ENCODE data around the gene ZNHIT2.

ZNHIT2 gene

DNA sequence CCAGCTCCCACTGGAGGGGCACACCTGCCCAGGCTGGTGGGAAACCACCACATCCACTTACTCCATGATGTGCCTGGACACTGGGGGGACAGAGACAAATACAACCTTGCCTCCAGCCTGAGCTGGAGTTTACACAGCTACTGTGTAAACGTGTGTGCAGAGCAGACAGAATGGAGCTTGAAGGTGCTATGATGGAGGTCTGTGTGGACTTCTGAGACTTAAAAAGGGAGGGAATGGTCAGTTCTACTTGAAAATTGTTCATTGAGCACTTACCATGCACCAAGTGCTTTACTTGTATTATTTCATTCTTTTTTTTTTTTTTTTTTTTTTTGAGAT is 44.9 kb downstream of the ZNHIT2 start:
- no peak for DNase-seq (ENCODE audit: low read depth in 2 of 2)

GRCh38 chr11:65071907-65072630 is 45.4 kb downstream of the ZNHIT2 start:
- no peak for DNase-seq (ENCODE audit: low read depth in 2 of 2)

DNA sequence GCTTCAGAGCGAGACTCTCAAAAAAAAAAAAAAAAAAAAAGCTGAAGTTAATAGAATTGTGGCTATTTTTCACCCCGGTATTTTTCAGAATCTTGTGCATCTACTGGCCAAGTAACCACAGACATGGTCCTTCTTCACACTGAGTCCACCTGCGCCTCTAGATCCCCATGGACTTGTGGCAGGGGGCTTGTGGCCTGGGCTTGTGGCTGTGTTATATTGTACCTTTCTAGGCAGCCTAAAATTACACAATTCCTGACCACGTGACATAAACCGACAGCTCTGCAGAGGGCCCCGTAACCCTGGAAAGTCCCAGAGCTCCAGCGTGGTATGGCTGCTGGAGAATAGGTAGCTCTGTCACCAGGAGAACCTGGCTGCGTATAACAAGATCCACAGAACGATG is 48.3 kb downstream of the ZNHIT2 start:
- no peak for DNase-seq (ENCODE audit: low read depth in 2 of 2)

- no peak for DNase-seq (ENCODE audit: low read depth in 2 of 2)
Measured at GRCh38 chr11:65067446-65067845, 50.1 kb downstream of the ZNHIT2 start.

DNA sequence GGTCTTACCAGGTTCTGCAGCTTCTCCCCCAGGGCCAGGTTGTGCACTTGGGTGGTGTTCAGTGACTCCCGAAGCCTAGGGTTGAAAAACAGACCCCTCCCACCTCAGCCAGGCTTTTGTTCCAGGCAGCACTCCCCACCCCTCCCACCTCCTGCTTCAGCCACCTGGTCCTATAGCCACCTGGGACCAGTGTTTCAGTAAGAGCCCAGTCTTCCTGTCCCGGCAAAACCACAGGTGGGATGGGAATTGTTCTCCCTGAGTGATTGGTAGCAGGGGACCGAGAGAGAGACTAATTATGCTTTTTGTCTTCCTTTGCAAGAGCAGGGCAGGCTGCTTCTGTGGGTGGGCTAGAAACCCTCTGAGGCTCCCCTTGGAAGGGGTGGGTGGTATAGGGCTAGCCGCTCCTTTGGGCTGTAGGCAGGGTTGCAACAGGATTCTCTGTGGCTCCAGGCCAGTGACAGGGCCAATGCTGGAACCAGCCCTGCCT is 50.7 kb downstream of the ZNHIT2 start:
- no peak for DNase-seq (ENCODE audit: low read depth in 2 of 2)

All from stimulated activated CD4-positive, alpha-beta T cell treated with anti-CD3 and anti-CD28 coated beads, Interleukin-4, amount 100 ng/mL, for 48 hours (primary cell).